CD4-positive, alpha-beta T cell treated with Interleukin-12 subunit alpha and Interleukin-12 subunit beta, for 1 hour (primary cell): Measurements from ENCODE around the gene COG6.
A peak's percentile ranks its signal among the peaks of the same experiment; 100 is the strongest.

Experiments
- DNase-seq: peaks from one replicate; pipeline ENCODE4 v3.0.0-alpha.2; 2020

COG6 gene

DNA sequence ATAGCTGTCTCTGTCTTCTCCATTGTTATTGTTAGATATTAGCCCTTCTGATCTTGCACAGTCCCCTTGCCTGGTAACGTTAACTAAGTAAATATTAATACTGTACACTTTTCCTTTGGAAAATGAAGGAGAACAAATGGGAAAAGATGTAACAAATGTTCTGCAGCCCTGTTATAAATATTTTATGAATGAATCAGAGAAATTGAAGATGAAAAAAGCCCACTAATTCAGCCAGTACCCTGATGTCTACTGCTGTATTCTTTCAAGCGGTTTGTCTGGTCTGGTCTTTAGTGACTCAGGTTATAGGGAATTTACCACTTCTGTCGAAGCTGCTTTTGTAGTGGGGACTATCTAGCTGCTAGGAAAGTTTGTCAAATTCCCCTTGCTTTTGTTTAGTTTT lies 121.0 kb downstream of the COG6 start:
- no peak for DNase-seq

DNA sequence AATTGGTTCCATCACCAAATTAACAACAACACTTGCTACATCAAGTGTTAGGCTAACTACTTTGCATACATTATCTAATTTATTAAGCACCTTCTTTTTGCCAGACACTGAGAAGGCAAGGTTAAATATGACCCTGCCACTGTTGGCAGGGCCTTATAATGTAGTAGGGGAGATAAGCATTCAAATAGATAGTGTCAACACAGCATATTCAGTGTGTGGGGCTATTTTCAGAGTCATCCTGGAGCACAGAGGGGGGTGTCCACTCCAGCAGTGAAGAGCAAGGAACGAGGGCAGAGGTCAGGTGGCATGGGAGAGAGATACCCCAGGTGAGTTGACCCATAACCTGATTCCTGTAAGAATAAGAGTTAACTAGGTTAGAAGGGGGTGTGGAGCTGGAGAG lies 121.6 kb downstream of the COG6 start:
- no peak for DNase-seq

DNA sequence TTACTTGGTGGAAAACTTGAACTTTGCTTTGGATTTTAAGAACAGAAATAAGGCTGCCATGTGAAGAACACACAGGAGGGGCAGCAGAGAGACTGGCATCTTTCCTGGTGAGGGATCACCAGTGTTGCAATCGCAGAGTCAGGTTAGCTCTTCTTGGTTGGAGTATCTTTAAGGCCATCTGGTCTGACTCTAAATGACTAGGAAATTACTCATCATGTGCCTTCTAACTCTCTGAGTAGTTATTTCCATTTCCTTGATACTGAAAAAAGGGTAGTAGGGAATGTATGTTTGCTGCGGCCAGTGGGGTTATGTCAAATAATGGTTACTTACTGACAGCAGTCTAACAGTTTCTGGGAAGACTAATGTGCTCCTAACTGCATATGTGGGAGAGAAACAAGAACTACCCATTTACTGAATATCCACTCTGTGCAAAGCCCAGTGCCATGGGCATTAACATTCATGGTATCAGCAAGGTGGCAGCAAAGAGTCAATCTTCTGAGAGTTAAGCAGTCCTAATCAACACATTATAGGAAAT lies 122.1 kb downstream of the COG6 start:
- peak; percentile 34 for DNase-seq

DNA sequence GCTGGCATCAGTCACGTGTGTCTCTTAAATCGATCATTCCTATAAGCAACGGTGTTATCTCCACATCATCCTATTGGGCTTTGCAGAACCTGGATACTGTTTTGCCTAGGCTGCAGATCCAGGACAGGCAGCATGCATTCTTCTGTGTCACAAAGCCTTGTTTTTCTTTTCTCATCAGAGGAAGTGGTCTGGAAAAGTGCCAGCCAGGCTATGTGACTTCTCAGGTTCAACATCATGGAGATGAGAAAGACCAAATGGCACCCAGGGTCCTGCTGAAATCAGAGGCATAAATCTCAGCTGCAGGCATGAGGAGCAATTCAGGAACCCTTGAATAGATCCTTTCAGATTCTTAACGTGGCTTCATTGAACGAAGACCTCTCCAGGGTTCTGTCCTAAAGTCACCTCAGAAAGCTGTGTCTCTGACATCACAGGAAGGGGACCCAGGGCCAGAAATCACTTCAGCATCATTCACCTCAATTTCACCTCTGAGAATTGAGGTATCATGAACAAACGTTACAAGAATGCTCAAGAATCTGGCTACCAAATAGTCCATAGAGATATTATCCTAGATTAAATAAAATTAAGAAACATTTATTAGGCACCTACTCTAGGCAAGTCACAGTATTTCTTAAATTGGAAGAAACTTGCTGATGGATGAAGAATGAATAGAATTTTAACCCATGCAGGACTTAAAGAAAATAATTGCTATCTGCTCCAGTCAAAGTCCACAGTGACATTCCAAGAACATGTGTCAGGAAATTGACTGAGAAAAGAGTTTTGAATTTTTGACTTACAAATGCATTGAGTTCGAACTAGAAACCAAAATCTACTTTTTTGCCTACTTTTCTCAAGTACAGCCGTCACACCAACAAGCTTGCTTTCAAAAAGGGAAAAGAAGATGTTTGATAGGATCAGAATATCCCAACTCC lies 124.1 kb downstream of the COG6 start:
- DNase-seq: peak; percentile 44

DNA sequence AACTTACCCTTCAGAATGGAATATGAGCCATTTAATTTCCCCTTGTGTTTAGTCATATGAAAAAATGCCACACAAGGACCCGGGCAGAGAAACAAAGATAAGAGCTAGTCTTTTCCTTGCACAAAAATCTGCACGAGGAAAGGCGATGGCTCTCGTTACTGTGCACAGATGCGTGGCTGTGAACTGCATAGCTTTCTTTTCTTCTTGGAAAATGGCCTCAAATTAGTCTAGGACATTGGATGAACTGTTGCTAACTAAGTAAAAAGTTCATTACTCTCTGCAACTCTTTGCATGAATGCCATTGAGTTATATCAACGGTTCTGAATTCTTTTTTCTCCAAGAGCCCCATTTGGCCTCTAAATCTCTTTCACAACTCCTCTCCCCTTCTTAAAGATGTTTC lies 125.2 kb downstream of the COG6 start:
- DNase-seq: no peak

DNA sequence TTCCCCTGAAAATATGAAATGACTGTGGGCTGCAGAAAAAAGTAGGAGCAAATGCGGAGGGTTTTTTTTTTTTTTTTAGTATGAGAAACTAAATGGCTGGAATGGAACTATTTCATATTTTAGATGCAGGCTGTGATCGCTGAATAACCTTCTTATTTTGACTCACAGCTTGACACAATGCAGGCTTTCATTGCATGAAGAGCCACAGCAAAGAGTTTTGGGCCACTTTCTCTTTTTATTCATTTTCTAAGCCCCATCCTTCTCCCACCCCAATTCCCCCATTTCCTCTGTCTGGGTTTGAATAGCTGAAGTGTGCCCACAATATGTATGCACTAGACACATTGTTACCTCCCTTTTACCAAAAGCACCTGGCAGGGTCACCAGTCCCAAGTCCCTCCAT lies 125.9 kb downstream of the COG6 start:
- DNase-seq: no peak

DNA sequence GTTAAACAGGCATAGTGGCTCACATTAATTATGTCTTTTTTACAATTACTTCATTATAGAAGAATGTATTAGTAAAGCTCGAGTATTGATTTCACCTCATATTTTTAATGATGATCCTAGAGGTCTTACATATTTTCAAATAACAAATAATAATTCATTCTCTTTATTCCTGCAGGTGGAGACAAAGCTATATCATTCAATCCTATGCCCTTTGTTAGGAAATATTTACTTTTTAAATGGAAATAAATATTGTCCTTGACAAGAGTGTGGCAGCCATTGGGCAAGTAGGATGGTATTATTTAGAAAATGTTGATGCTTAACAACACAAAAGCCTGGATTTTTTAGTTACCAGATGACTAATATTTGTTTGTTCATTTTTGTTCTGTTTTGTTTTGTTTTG lies 127.6 kb downstream of the COG6 start:
- no peak for DNase-seq

DNA sequence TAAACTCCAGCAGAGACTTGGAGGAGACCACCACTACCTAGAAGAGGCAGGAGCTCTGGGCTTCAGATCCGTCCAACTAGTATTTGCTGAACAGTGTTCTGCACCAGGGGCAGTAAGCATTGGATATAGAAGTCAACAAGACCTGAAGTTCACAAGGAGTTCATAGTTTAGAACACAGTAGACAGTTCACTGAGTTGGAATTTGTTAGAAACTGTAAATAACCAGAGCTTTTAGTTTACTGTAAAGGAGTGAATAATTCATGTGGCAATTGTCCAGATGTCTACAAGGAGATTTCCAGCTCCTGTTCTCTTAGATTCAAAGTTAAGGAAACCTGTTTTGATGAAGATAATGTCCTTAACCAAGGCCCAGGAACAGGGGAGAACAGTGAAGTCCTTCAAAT lies 128.9 kb downstream of the COG6 start:
- no peak for DNase-seq

DNA sequence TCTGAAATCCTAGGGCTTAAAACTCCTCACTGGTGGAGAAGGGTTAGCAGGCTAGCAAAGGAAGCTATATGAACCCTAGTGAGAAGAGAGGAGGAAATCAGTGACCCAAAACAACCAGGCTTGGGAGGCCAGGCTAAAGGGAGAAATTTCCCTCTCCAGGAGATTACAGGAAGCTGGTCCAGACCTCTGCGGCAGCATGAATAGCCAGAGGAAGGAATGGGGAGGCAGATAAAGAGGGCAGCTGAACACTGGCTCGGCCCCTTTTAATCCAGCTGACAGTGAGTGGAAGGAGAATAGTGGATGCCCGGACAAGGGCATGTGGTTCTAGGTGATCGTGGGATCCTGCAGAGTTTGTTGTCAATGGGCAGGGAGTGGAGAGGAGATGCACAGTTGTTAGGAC lies 130.6 kb downstream of the COG6 start:
- no peak for DNase-seq

DNA sequence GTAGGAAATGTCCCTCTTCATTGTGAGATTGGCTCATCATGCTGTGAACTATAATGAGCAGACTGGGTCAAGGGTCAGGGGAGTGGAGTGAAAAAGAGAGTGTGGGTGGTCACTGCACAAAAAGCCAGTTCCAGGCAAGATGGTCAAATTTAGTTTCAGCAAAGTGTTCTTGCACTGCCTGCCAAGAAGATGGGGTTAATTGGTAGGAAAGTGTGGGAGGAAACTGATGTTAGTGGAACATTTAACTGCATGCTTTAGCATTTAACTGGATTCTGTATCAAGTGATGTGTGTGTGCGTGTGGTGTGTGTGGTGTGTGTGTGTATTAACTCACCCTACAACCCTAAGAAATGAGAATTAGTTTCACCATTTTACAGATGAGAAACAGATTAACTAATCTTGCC lies 131.6 kb downstream of the COG6 start:
- no peak for DNase-seq

DNA sequence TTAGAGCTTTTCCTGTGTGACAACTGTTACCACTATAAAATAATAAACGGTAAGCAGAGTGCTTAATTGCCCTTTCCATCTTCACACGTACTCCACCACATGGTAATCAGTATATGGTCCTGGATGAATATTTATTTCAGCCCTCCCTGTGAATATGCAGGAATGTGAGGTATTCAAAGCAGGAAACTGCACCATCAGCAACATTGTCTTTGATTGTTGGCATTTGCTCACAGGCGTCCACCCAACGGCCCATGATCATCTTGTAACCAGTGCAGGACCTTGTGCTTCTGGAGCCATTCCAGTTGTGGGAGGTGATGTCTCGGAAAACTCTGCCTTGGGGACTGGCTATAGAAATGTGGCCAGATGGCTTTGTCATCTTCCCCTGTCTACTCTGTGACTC lies 132.6 kb downstream of the COG6 start:
- DNase-seq: no peak

DNA sequence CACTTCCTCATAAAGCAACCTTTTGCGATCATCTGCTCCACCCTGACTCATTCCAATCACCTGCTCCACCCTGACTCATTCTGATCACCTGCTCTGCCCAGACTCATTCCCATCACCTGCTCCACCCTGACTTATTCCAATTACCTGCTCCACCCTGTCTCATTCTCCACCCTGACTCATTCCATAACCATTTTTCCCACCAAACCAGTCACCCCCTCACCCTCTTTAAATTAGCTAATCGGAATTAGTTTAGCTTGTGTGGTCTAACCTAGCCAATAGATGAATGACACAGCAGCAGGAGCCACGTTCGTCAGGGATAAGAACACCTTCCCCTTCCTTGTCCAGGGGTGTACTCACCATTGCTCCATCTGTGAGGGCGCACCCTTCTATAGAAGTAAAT lies 134.0 kb downstream of the COG6 start:
- DNase-seq: no peak
